HG03280 (cell line): ENCODE measurements around the gene OLIG1.

ENCODE experiments used
- ATAC-seq: cut with Tn5 transposase; IDR thresholded peaks from one replicate; pipeline ENCODE4 v1.9.1; 2021; ENCODE audit warnings: mild to moderate bottlenecking, moderate library complexity; ENCODE audit not compliant: unreplicated experiment

The OLIG1 gene

DNA sequence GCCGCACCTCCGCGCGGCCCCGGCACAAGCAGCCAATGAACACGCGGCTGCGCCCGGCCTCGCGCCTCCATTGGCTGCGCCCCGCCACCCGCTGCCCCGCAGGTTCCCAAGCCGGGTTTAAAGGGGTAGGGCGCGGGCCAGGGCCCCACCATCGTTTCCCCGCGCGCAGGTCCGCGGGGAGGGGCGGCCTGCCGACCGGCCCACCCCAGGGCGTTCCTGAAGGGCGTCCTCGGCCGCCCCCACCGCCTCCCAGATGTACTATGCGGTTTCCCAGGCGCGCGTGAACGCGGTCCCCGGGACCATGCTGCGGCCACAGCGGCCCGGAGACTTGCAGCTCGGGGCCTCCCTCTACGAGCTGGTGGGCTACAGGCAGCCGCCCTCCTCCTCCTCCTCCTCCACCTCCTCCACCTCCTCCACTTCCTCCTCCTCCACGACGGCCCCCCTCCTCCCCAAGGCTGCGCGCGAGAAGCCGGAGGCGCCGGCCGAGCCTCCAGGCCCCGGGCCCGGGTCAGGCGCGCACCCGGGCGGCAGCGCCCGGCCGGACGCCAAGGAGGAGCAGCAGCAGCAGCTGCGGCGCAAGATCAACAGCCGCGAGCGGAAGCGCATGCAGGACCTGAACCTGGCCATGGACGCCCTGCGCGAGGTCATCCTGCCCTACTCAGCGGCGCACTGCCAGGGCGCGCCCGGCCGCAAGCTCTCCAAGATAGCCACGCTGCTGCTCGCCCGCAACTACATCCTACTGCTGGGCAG, at the start of gene OLIG1:
Gene OLIG1, plus strand, starts transcription at position 148 of the 750 bp plus-strand sequence. Its CDS starts 106 bp downstream, at position 254.
- no peak for ATAC-seq

GRCh38 chr21:33020558-33021100, 49.3 kb upstream of the OLIG1 start:
- ATAC-seq: no peak

DNA sequence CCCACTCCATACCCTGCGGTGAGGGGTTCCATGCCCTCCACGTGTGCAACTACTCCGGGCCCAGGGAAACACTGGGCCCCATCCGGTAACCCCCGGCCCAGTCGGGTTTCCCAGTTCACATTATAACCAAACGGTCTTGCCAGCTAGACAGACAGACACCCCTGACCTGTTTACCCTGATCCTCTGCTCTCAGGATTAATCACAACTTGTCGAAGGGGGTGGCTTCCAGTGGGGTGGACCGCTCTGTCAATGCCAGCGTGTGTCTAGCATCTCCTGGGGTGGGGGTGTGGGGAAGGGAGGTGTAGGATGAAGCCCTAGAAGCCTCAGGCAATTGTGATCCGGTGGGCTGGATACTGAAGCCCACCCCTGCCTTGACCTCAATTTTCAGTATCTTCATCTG, 48.8 kb upstream of the OLIG1 start:
- ATAC-seq: no peak

- ATAC-seq: no peak
Observed at GRCh38 chr21:33021667-33022066, 48.3 kb upstream of the OLIG1 start.

DNA sequence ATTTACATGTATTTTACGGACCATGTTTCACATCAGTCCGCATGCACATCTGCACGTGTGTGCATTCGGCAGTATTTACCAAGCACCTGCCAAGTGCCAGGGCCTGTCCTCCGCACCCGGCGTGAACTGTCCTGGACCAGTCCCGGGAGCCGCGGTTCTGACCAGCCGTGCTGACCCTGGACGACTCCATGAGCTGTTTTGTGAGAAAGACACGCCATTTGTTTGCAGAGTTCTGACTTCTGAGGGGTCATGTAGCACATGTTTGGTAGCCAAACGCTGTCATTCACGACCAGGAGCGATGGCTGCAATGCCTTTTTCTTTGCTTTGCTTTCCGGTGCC, 47.5 kb upstream of the OLIG1 start:
- ATAC-seq: no peak

DNA sequence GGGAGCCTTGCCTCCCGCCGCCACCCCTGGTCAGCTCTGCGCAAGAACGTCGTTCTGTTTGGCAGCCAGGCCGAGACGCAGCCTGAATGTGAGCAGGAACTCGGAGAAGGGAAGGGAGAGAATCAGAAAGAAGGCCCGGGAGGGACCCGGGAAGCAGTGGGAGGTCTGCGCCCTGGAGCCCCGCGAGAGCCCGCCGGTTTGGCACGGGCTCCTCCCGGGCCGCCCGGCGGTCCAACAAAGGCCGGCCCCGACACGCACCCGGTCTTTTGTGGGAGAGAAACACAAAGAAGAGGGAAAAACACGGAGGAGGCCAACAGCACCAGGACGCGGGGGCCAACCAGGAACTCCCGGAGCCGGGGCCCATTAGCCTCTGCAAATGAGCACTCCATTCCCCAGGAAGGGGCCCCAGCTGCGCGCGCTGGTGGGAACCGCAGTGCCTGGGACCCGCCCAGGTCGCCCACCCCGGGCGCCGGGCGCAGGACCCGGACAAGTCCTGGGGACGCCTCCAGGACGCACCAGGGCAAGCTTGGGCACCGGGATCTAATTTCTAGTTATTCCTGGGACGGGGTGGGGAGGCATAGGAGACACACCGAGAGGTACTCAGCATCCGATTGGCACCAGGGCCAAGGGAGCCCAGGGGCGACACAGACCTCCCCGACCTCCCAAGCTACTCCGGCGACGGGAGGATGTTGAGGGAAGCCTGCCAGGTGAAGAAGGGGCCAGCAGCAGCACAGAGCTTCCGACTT, 46.9 kb upstream of the OLIG1 start:
- no peak for ATAC-seq

DNA sequence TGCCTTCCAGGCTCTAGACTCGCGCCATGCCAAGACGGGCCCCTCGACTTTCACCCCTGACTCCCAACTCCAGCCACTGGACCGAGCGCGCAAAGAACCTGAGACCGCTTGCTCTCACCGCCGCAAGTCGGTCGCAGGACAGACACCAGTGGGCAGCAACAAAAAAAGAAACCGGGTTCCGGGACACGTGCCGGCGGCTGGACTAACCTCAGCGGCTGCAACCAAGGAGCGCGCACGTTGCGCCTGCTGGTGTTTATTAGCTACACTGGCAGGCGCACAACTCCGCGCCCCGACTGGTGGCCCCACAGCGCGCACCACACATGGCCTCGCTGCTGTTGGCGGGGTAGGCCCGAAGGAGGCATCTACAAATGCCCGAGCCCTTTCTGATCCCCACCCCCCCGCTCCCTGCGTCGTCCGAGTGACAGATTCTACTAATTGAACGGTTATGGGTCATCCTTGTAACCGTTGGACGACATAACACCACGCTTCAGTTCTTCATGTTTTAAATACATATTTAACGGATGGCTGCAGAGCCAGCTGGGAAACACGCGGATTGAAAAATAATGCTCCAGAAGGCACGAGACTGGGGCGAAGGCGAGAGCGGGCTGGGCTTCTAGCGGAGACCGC, 46.3 kb upstream of the OLIG1 start:
- ATAC-seq: no peak

DNA sequence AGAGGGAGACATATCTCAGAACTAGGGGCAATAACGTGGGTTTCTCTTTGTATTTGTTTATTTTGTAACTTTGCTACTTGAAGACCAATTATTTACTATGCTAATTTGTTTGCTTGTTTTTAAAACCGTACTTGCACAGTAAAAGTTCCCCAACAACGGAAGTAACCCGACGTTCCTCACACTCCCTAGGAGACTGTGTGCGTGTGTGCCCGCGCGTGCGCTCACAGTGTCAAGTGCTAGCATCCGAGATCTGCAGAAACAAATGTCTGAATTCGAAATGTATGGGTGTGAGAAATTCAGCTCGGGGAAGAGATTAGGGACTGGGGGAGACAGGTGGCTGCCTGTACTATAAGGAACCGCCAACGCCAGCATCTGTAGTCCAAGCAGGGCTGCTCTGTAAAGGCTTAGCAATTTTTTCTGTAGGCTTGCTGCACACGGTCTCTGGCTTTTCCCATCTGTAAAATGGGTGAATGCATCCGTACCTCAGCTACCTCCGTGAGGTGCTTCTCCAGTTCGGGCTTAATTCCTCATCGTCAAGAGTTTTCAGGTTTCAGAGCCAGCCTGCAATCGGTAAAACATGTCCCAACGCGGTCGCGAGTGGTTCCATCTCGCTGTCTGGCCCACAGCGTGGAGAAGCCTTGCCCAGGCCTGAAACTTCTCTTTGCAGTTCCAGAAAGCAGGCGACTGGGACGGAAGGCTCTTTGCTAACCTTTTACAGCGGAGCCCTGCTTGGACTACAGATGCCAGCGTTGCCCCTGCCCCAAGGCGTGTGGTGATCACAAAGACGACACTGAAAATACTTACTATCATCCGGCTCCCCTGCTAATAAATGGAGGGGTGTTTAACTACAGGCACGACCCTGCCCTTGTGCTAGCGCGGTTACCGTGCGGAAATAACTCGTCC, 45.5 kb upstream of the OLIG1 start:
- ATAC-seq: no peak

GRCh38 chr21:33025106-33025488, 44.8 kb upstream of the OLIG1 start:
- no peak for ATAC-seq

DNA sequence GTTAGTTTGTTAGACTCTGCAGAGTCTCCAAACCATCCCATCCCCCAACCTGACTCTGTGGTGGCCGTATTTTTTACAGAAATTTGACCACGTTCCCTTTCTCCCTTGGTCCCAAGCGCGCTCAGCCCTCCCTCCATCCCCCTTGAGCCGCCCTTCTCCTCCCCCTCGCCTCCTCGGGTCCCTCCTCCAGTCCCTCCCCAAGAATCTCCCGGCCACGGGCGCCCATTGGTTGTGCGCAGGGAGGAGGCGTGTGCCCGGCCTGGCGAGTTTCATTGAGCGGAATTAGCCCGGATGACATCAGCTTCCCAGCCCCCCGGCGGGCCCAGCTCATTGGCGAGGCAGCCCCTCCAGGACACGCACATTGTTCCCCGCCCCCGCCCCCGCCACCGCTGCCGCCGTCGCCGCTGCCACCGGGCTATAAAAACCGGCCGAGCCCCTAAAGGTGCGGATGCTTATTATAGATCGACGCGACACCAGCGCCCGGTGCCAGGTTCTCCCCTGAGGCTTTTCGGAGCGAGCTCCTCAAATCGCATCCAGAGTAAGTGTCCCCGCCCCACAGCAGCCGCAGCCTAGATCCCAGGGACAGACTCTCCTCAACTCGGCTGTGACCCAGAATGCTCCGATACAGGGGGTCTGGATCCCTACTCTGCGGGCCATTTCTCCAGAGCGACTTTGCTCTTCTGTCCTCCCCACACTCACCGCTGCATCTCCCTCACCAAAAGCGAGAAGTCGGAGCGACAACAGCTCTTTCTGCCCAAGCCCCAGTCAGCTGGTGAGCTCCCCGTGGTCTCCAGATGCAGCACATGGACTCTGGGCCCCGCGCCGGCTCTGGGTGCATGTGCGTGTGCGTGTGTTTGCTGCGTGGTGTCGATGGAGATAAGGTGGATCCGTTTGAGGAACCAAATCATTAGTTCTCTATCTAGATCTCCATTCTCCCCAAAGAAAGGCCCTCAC, 44.2 kb upstream of the OLIG1 start, which contains the start of gene OLIG2:
Gene OLIG2, plus strand, starts transcription at position 447 of the 954 bp plus-strand sequence. CDS start 928 bp downstream, outside the sequence.
- ATAC-seq: no peak

DNA sequence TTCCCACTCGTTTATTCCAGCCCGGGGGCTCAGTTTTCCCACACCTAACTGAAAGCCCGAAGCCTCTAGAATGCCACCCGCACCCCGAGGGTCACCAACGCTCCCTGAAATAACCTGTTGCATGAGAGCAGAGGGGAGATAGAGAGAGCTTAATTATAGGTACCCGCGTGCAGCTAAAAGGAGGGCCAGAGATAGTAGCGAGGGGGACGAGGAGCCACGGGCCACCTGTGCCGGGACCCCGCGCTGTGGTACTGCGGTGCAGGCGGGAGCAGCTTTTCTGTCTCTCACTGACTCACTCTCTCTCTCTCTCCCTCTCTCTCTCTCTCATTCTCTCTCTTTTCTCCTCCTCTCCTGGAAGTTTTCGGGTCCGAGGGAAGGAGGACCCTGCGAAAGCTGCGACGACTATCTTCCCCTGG, 43.5 kb upstream of the OLIG1 start:
- ATAC-seq: no peak

DNA sequence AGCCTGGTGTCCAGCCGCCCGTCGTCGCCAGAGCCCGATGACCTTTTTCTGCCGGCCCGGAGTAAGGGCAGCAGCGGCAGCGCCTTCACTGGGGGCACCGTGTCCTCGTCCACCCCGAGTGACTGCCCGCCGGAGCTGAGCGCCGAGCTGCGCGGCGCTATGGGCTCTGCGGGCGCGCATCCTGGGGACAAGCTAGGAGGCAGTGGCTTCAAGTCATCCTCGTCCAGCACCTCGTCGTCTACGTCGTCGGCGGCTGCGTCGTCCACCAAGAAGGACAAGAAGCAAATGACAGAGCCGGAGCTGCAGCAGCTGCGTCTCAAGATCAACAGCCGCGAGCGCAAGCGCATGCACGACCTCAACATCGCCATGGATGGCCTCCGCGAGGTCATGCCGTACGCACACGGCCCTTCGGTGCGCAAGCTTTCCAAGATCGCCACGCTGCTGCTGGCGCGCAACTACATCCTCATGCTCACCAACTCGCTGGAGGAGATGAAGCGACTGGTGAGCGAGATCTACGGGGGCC, 43.0 kb upstream of the OLIG1 start:
- no peak for ATAC-seq

GRCh38 chr21:33027401-33028286, 42.3 kb upstream of the OLIG1 start:
- no peak for ATAC-seq

GRCh38 chr21:33028287-33028670, 41.7 kb upstream of the OLIG1 start:
- ATAC-seq: no peak

- no peak for ATAC-seq
Observed at GRCh38 chr21:33028773-33029384, 41.1 kb upstream of the OLIG1 start.

- ATAC-seq: no peak
Observed at GRCh38 chr21:33029385-33029921, 40.5 kb upstream of the OLIG1 start.

DNA sequence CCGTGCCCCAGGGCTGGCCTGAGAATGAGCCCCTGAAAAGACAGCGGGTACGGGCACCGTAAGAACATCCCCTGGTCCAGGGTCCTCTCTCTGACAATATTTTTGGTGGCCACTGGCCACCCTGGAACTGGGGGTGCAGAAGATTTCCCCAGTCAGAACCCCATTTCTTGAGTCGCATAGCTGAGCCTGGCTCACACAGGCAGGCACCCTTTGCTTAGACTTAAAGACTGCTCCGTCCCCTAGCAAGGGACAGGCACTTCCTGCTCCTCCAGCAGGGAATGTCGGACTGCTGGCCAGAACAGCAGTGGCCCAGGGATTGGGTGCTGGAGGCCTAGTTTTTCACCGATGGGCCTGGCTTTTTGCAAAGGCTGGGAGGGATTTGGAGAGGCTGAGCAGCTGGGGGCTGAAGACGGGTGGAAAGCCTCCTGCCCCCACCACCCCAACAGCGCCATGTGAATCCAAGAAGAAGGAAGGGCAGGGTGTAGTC, 39.9 kb upstream of the OLIG1 start:
- no peak for ATAC-seq
